ENCODE measurements around the gene C16orf46. TPM values are rescaled to one million over a fixed set of nuclear protein-coding genes. Genes with fewer than 3 reads are reported as not detected.

Gene C16orf46
- total RNA-seq, 1 experiment from 2014 or later, result 3.8 TPM

- Mint-ChIP-seq H3K36me3 (ENCODE audit: insufficient read depth, unreplicated experiment) (no peaks in the 10 kb centered on the region), H3K4me3 (ENCODE audit: unreplicated experiment) (no peak overlapping the region), H3K4me1 (ENCODE audit: insufficient read depth, unreplicated experiment) (no peaks in the 10 kb centered on the region), H3K27me3 (ENCODE audit: insufficient read depth, unreplicated experiment) (no peaks in the 10 kb centered on the region), H3K9me3 (ENCODE audit: unreplicated experiment) (no peaks in the 10 kb centered on the region), H3K27ac (ENCODE audit: low read depth, unreplicated experiment) (no peak overlapping the region)
- no TSS peak for BruUV-seq (replicated peaks)
- ChIA-PET CTCF (no interaction called here), POLR2A (no interaction called here)
- no peak for DNase-seq (ENCODE audit: unreplicated experiment)
- intact Hi-C loops (cut with micrococcal nuclease), result no loop called here
- TF ChIP-seq CTCF (IDR thresholded peaks at IDR 0.05; ENCODE audit: unreplicated experiment), result no peak
Observed at GRCh38 chr16:81061307-81061640, 15.8 kb downstream of the C16orf46 start.

GRCh38 chr16:81060576-81061306 is 16.3 kb downstream of the C16orf46 start:
- ChIA-PET POLR2A (no interaction called here), CTCF (no interaction called here)
- no TSS peak for BruUV-seq (replicated peaks)
- H3K27ac Mint-ChIP-seq (ENCODE audit: low read depth, unreplicated experiment), result no peak overlapping the region
- H3K4me3 Mint-ChIP-seq (ENCODE audit: unreplicated experiment), result no peak overlapping the region
- intact Hi-C loops (cut with micrococcal nuclease), result no loop called here
- no peak for DNase-seq (ENCODE audit: unreplicated experiment)
- no peaks in the 10 kb centered on the region for H3K36me3 Mint-ChIP-seq (ENCODE audit: insufficient read depth, unreplicated experiment)
- H3K27me3 Mint-ChIP-seq (ENCODE audit: insufficient read depth, unreplicated experiment), result no peaks in the 10 kb centered on the region
- H3K4me1 Mint-ChIP-seq (ENCODE audit: insufficient read depth, unreplicated experiment), result no peaks in the 10 kb centered on the region
- no peak for TF ChIP-seq CTCF (IDR thresholded peaks at IDR 0.05; ENCODE audit: unreplicated experiment)
- H3K9me3 Mint-ChIP-seq (ENCODE audit: unreplicated experiment), result no peaks in the 10 kb centered on the region

- no peak for TF ChIP-seq CTCF (IDR thresholded peaks at IDR 0.05; ENCODE audit: unreplicated experiment)
- CTCF ChIA-PET, result no interaction called here
- POLR2A ChIA-PET, result no interaction called here
- no TSS peak for BruUV-seq (replicated peaks)
- DNase-seq (ENCODE audit: unreplicated experiment), result no peak
- intact Hi-C loops (cut with micrococcal nuclease), result no loop called here
- H3K4me1 Mint-ChIP-seq (ENCODE audit: insufficient read depth, unreplicated experiment), result no peaks in the 10 kb centered on the region
- H3K4me3 Mint-ChIP-seq (ENCODE audit: unreplicated experiment), result no peak overlapping the region
- H3K27ac Mint-ChIP-seq (ENCODE audit: low read depth, unreplicated experiment), result no peak overlapping the region
- no peaks in the 10 kb centered on the region for H3K36me3 Mint-ChIP-seq (ENCODE audit: insufficient read depth, unreplicated experiment)
- peaks cover 16% of the 10 kb centered on the region for H3K9me3 Mint-ChIP-seq (ENCODE audit: unreplicated experiment)
- no peaks in the 10 kb centered on the region for H3K27me3 Mint-ChIP-seq (ENCODE audit: insufficient read depth, unreplicated experiment)
Observed at GRCh38 chr16:81053761-81054160, 23.3 kb downstream of the C16orf46 start.

- peaks cover 60% of the 10 kb centered on the region for H3K36me3 Mint-ChIP-seq (ENCODE audit: insufficient read depth, unreplicated experiment)
- H3K27ac Mint-ChIP-seq (ENCODE audit: low read depth, unreplicated experiment), result no peak overlapping the region
- no peak overlapping the region for H3K4me3 Mint-ChIP-seq (ENCODE audit: unreplicated experiment)
- H3K9me3 Mint-ChIP-seq (ENCODE audit: unreplicated experiment), result no peaks in the 10 kb centered on the region
- intact Hi-C loops (cut with micrococcal nuclease), result no loop called here
- DNase-seq (ENCODE audit: unreplicated experiment), result no peak
- TF ChIP-seq CTCF (IDR thresholded peaks at IDR 0.05; ENCODE audit: unreplicated experiment), result no peak
- H3K4me1 Mint-ChIP-seq (ENCODE audit: insufficient read depth, unreplicated experiment), result peaks cover 5% of the 10 kb centered on the region
- ChIA-PET CTCF (interaction anchor here (0.7 kb wide), 1 partner anchor 30 kb away, joined by 3 read pairs; no protein-coding TSS in a partner anchor), POLR2A (no interaction called here)
- H3K27me3 Mint-ChIP-seq (ENCODE audit: insufficient read depth, unreplicated experiment), result no peaks in the 10 kb centered on the region
- no TSS peak for BruUV-seq (replicated peaks)
Observed at GRCh38 chr16:81042821-81043220, 34.2 kb downstream of the C16orf46 start.

Measured in MCF 10A (cell line).